Colonic mucosa (tissue), 4 donors: ENCODE data around the gene ARHGAP26. TPM values are rescaled to one million over a fixed set of nuclear protein-coding genes. Genes with fewer than 3 reads are reported as not detected.

Source experiments
- DNase-seq: peaks from one replicate; pipeline ENCODE4 v3.0.0-alpha.2; 2020
- H3K27ac ChIP-seq: fragments of 200-600 bp; one replicate; pipeline ENCODE4 v1.8.0; 2021
- H3K27me3 ChIP-seq: fragments of 200-600 bp; one replicate; pipeline ENCODE4 v1.8.0; 2021
- H3K36me3 ChIP-seq: fragments of 200-600 bp; one replicate; pipeline ENCODE4 v1.8.0; 2021
- H3K4me1 ChIP-seq: fragments of 200-600 bp; one replicate; pipeline ENCODE4 v1.8.0; 2021; ENCODE audit warnings: mild to moderate bottlenecking
- H3K4me3 ChIP-seq: fragments of 200-600 bp; one replicate; pipeline ENCODE4 v1.8.0; 2021
- H3K9ac ChIP-seq, 2 donors: one replicate each; pipeline ENCODE4 v1.7.0; 2013; ENCODE audit warnings: control low read depth in 2 of 2, low read depth in 2 of 2, low read length in 2 of 2
- H3K9me3 ChIP-seq: fragments of 200-600 bp; one replicate; pipeline ENCODE4 v1.8.0; 2021
- intact Hi-C: fragments of 100-400 bp; cut with DNase I; formaldehyde crosslinking; loops from one replicate; pipeline ENCODE4 v1.14.1; 2022
- total RNA-seq, 2 donors: library from RNA; stranded (reverse); fragmentation: NEBNext Ultra II Directional in 1 of 2; extraction: Animal tissue kit (Norgen Biotek cat#: 25700) in 1 of 2; gene quantifications; one replicate each; pipeline ENCODE4 v1.2.1, GENCODE V29; 2021
- TF ChIP-seq, protein P1 (sequence below): fragments of 200-600 bp; IDR thresholded peaks from one replicate; pipeline ENCODE4 v1.8.0; 2022; ENCODE audit warnings: antibody characterized with exemption, mild to moderate bottlenecking
- donor health status: healthy.
- donor health status: DM: no; HTN: no; CAD: no.
- donor health status: DM: no; HTN: no; CAD: no.

The ARHGAP26 gene
- total RNA-seq, 2 donors from 2014 or later = 59.1 to 74.0 TPM

DNA sequence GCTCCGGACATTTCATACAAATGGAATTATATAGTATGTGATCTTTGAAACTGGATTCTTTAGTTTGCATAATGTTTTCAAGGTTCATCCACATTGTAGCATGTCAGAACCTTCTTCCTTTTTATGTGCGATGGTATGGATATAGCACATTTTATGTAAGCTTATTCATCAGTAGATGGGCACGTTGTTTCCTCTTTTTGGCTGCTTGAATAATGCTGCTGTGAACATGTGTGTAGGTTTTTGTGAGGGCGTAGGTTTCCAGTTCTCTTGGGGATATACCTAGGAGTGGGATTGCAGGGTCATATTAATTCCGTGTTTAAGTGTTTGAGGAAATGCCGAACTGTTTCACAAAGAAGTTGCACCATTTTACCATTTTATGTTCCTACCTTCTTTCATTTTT, 445.5 kb downstream of the ARHGAP26 start:
- no peaks in the 10 kb centered on the region for H3K27me3 ChIP-seq
- no peaks in the 10 kb centered on the region for H3K36me3 ChIP-seq
- H3K9me3 ChIP-seq = no peaks in the 10 kb centered on the region
- TF ChIP-seq, protein P1, sequence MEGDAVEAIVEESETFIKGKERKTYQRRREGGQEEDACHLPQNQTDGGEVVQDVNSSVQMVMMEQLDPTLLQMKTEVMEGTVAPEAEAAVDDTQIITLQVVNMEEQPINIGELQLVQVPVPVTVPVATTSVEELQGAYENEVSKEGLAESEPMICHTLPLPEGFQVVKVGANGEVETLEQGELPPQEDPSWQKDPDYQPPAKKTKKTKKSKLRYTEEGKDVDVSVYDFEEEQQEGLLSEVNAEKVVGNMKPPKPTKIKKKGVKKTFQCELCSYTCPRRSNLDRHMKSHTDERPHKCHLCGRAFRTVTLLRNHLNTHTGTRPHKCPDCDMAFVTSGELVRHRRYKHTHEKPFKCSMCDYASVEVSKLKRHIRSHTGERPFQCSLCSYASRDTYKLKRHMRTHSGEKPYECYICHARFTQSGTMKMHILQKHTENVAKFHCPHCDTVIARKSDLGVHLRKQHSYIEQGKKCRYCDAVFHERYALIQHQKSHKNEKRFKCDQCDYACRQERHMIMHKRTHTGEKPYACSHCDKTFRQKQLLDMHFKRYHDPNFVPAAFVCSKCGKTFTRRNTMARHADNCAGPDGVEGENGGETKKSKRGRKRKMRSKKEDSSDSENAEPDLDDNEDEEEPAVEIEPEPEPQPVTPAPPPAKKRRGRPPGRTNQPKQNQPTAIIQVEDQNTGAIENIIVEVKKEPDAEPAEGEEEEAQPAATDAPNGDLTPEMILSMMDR = no peak
- H3K4me1 ChIP-seq = no peaks in the 10 kb centered on the region
- no peak overlapping the region for H3K27ac ChIP-seq
- no peak for DNase-seq
- intact Hi-C loops = no loop called here
- H3K4me3 ChIP-seq = no peak overlapping the region
- H3K9ac ChIP-seq = no peak overlapping the region

DNA sequence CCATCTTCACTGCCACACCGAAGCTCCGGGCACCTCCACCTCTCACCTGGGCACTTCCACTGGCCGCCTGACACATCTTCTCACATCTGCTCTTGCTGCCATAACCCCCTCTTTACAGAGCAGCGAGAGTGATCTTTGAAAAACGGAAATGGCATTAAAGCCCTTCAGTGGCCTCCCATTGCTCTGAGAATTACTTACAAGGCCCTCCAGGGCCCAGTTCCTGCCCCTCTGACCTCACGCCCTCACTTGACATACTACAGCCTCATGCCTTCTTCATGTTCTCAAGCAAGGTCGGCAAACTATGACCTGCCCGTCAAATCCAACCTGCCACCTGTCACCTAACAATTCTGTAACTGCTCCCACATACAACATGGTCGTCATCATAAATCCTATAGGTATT, 446.0 kb downstream of the ARHGAP26 start:
- Histone ChIP-seq H3K4me3 (no peak overlapping the region), H3K27ac (no peak overlapping the region), H3K9ac (no peak overlapping the region), H3K27me3 (no peaks in the 10 kb centered on the region), H3K36me3 (no peaks in the 10 kb centered on the region), H3K9me3 (no peaks in the 10 kb centered on the region), H3K4me1 (no peaks in the 10 kb centered on the region)
- TF ChIP-seq, protein P1 = no peak
- no peak for DNase-seq
- intact Hi-C loops = no loop called here

DNA sequence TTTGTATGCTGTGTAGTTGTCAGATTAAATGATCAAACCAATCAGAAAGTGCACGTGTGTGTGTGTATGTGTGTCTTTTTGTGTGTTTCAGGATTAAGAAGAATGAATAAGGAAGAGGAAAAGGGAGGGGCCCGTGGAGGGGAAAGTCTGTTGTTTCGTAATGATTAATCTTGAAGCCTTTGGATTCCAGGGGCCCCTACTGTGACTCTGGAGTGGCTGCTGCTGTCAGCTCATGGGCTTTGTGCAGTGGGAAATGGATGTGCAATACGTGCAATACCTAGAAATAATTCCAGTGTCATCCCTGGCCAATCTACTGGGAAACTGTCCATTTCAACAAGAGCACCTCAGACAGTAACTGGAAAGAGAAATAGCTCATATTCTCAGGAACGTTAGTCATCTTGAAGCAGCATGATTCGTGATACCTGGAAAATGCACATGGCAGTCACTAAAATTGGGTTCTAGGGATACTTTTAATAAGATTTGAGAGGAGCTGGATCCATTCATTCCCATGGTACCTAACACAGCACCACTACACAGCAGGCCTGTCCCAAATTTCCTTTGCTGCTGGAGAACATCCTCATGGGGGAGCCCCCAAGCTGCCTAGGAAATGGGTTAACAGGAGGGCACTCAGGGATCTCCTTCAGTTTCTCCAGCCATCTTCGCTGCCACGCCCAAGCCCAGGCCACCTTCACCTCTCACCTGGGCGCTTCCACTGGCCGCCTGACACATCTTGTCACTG, 447.1 kb downstream of the ARHGAP26 start:
- no peak for DNase-seq
- Histone ChIP-seq H3K27ac (no peak overlapping the region), H3K9ac (no peak overlapping the region), H3K4me3 (no peak overlapping the region), H3K36me3 (no peaks in the 10 kb centered on the region), H3K4me1 (no peaks in the 10 kb centered on the region), H3K27me3 (no peaks in the 10 kb centered on the region), H3K9me3 (no peaks in the 10 kb centered on the region)
- intact Hi-C loops = no loop called here
- TF ChIP-seq, protein P1 = no peak

DNA sequence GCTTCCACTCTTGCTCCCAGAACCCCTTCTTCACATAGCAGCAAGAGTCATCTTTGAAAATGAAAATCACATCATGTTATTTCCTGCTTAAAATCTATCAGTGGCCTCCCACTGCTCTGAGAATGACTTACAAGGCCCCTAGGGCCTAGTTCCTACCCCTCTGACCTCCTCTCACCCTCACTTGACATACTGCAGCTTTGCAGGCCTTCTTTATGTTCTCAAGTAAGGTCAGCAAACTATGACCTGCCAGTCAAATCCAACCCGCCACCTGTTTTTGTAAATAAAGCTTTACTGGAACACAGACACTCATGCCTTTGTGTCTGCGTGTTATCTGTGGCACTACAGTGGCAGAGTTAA, 447.6 kb downstream of the ARHGAP26 start:
- TF ChIP-seq, protein P1 = no peak
- Histone ChIP-seq H3K4me1 (no peaks in the 10 kb centered on the region), H3K4me3 (no peak overlapping the region), H3K9ac (no peak overlapping the region), H3K27ac (no peak overlapping the region), H3K9me3 (no peaks in the 10 kb centered on the region), H3K36me3 (no peaks in the 10 kb centered on the region), H3K27me3 (no peaks in the 10 kb centered on the region)
- DNase-seq = no peak
- intact Hi-C loops = no loop called here

- H3K27me3 ChIP-seq = no peaks in the 10 kb centered on the region
- DNase-seq = no peak
- TF ChIP-seq, protein P1 = no peak
- no peaks in the 10 kb centered on the region for H3K9me3 ChIP-seq
- no peak overlapping the region for H3K9ac ChIP-seq
- H3K4me3 ChIP-seq = no peak overlapping the region
- no peaks in the 10 kb centered on the region for H3K36me3 ChIP-seq
- H3K27ac ChIP-seq = no peak overlapping the region
- no peaks in the 10 kb centered on the region for H3K4me1 ChIP-seq
- intact Hi-C loops = no loop called here
Observed at GRCh38 chr5:143218517-143219170, 448.5 kb downstream of the ARHGAP26 start.
